Measurements from ENCODE around the gene CWC25.
A peak's percentile ranks its signal among the peaks of the same experiment; 100 is the strongest.

Gene CWC25

DNA sequence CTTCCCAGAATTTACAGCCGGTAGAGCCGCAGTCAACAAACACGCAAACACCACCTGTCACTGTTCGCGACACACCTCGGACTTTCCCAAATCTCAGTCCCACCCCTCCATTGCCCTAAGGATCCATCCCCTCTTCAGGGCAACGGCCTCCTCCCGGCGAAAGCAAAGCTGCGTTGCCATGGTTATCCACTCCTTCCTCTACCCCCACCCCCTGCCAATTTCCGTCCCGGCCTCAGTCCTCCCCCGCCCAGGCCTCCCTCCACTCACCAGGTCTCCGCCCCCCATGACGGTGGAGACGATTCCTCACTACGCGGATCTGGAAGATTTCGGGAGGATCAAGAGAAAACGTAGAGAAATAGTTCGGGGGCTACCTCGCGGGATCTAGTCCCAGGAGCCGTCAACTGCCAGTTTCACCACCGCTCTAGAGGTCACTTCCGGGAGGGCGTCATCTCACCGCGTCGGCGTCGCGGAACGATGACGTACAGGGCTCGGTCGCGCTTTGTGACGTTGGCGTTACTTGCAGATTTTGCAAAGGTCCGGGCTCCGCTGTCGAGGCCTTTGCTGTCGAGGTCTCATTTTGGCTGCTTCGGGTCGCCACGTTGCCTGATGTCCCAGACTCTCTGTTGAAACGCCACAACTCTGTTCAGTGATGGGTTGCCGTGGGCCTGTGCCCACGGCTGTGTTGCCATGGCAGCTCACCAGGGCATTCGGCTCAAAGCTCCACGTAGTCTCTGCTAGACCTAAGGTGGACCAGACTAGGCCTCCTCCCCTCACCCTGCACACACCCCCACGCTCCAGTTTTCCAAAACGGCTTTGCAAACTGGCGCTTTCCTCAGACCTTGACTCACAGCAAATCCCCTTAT is at the start of gene CWC25:
Gene CWC25, minus strand, starts transcription at position 423 of the 863 bp plus-strand sequence. Its CDS starts 138 bp downstream, at position 285.
- Mint-ChIP-seq H3K4me3 (peak within 1 kb of the TSS; percentile 99), H3K4me1 (ENCODE audit: low read depth) (peaks cover 33% of the 10 kb centered on the region), H3K27ac (peak within 1 kb of the TSS; percentile 100), H3K36me3 (peaks cover 4% of the 10 kb centered on the region), H3K9me3 (ENCODE audit: low read depth) (no peaks in the 10 kb centered on the region), H3K27me3 (no peaks in the 10 kb centered on the region)

DNA sequence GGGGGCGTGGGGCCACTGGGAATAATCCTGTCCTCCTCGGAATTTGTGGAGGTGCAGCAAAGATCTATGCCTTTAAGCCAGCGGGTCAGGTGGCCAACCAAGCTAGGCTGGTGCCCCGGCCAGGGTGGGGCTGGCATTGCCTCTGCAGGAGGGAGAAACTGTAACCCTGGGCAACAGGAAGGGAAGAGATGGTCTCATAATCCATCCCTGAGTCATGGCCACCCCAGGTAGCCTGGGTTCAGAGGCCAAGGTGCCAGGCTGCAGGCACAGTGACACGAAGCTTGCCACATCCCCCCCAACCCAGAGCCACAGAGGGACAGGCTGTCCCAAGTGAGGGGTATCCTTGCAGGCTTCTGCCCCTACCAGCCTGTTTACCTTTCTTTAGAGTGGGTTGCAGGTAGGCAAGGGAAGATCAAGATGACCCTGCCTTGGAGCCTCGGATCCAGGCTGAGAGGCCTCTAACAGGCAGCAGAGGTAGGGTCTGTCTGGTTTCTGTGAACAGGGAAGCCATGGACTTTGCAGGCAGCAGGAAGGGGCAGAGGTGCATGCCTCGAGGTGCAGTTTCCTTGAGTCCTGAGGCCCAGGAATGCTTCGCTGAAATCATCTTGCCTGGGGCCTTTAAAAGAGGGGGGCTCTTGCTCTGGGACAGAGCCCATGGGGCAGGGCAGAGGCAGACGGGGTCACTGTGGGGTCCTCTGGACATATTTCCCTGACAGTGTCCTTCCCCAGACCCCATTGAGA is 48.7 kb upstream of the CWC25 start:
- H3K9me3 Mint-ChIP-seq (ENCODE audit: low read depth): no peaks in the 10 kb centered on the region
- H3K4me3 Mint-ChIP-seq: peak overlapping the region; percentile 62
- no peaks in the 10 kb centered on the region for H3K36me3 Mint-ChIP-seq

DNA sequence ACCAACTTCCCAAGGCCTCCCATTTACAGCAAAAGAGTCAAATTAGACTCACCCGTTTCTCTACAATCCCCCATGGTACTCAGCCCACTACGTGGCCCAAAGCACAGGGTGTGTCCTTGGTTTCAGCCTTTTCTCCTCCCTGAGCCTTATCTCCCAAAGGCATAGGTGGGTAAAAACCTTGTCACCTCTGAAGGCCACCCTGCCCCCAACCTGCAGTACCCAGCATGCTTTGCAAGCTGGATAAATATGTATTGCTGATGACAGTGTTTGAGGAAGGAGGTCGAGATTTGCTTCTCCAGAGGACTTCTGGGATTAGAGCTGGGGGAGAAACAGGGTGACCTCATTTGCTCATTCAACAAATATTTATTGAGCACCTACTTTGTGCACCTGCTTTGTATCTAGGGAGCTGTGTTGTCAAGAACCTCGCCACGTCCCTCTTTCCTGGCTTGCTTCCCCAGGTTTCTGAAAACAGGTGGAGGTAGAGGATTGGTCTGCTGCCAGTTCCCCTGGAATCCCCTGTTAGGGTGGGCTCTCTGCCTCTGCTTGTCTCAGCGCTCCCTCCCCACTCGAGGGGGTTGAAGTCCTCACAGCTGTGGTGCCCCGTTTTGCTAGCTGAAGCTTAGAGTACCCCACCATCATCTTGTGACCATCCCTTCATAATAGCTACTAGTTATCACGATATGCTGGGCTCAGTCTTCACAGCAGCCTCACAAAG is 47.7 kb upstream of the CWC25 start:
- Mint-ChIP-seq H3K36me3 (no peaks in the 10 kb centered on the region), H3K27me3 (no peaks in the 10 kb centered on the region), H3K4me3 (peak overlapping the region; percentile 89), H3K27ac (peak overlapping the region; percentile 94), H3K4me1 (ENCODE audit: low read depth) (peaks cover 74% of the 10 kb centered on the region), H3K9me3 (ENCODE audit: low read depth) (no peaks in the 10 kb centered on the region)

More for the DNA sequence above, 48.7 kb upstream of the CWC25 start:
- peak overlapping the region; percentile 94 for H3K27ac Mint-ChIP-seq
- H3K4me1 Mint-ChIP-seq (ENCODE audit: low read depth): peaks cover 75% of the 10 kb centered on the region
- H3K27me3 Mint-ChIP-seq: no peaks in the 10 kb centered on the region

DNA sequence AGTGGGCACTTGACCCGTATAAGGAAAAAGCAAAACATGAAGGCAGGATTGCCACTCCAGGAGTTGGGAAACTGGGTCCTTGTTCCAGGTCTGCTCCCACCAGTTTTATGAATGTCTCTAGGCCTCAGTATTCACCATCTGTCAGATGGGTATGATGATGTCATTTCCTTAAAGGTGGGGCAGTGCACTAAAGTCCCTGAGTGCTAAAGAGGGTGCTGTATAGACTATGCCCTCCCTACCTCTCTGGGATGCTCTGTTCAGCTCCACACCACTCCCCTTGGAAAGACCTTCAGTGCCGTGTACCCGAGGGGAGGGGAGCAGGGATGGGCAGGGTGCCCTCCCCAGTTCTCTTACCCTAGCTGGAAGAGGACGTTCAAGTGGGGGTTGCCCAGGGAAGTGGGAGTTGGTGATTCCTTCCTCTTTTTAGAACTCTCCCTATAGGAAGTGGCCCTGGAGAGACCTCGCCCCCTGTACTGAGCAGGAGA is 46.9 kb upstream of the CWC25 start:
- Mint-ChIP-seq H3K27ac (peak overlapping the region; percentile 94), H3K36me3 (no peaks in the 10 kb centered on the region), H3K4me1 (ENCODE audit: low read depth) (peaks cover 72% of the 10 kb centered on the region), H3K27me3 (peaks cover 1% of the 10 kb centered on the region), H3K9me3 (ENCODE audit: low read depth) (no peaks in the 10 kb centered on the region), H3K4me3 (peak overlapping the region; percentile 89)

DNA sequence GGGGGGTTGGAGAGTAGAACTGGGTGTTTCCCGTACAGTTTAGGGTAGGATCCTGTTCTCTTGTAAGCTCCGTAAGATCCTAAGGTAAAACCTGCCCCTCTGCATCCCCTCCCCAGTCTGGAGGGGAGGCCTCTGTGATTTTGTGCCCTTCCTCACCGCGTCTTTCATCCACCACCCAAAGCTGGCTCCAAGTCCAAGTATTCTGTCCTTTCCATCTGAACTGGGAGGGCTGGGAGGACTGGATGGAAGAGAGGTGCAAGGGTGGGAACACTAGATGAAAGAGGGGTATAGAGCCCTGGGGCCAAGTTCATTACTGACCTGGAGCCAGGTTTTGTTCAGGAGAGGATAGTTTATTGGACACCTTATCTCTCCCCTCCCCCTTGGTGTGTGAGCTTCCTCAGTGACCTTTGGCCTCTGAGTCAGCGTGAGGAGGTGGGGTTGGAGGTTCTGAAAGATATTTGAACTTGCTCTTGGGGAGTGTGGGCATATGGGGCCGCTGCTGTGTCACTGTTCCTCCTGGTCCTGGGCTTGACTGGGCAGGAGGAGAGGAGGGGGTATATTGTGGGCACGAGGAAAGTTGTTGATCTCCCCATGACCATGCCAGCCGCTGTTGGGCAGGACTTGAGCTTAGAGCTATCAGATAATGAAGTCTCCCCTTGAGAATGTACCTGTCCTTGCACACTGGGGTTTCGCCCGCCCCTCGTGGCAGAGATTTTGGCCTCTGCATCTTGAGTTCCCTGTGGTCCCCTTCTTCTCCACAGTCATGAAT is 46.3 kb upstream of the CWC25 start:
- no peaks in the 10 kb centered on the region for H3K36me3 Mint-ChIP-seq
- H3K27me3 Mint-ChIP-seq: peaks cover 1% of the 10 kb centered on the region
- H3K9me3 Mint-ChIP-seq (ENCODE audit: low read depth): no peaks in the 10 kb centered on the region
- peak overlapping the region; percentile 89 for H3K4me3 Mint-ChIP-seq
- H3K4me1 Mint-ChIP-seq (ENCODE audit: low read depth): peaks cover 66% of the 10 kb centered on the region
- H3K27ac Mint-ChIP-seq: peak overlapping the region; percentile 94

DNA sequence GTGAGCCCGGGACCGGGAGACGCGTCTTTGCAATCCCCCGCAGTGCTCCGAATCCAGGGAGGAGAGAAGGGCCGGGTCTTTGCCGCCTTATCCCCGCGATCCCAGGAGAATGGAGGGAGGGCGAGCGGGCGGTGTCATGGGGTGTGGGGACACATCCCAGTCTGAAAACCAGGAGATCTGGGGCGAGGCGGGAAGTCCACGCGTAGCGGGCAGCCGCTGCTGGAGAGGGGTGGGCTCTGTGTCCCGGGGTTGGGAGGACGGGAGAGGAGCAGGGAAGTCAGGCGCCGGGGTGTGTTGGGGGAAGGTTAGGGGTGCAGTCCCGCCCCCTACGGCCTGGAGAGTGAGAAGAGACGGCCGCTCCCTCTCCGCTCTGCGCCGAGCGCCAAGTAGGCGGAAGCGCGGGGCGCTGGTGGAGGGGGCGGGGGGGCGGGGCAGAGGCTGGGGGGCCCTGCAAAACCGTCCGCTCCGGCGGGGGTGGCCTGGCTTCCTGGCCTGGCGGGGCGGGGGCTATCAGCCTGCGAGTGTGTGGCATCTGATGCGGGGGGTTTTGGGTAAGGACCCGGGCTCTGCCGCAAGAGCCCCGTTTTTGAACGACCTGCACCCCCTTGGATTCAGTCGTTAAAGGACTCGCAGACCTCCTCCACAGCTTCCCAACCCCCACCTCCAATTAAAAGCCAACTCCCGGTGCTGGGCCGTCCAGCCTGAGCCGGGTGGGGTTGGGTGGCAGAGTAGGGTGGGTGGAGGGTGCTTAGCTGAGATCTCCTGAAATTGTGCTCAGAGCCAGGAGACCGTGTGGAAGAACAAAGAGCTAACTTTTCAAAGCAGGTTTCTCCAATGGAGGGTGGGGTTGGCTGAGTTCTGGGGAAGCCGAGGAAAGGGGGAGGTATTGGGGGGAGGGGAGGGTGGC is 45.4 kb upstream of the CWC25 start:
- H3K36me3 Mint-ChIP-seq: no peaks in the 10 kb centered on the region
- peaks cover 1% of the 10 kb centered on the region for H3K27me3 Mint-ChIP-seq
- H3K4me1 Mint-ChIP-seq (ENCODE audit: low read depth): peaks cover 59% of the 10 kb centered on the region
- H3K9me3 Mint-ChIP-seq (ENCODE audit: low read depth): no peaks in the 10 kb centered on the region
- H3K27ac Mint-ChIP-seq: peak overlapping the region; percentile 94
- H3K4me3 Mint-ChIP-seq: peak overlapping the region; percentile 94

DNA sequence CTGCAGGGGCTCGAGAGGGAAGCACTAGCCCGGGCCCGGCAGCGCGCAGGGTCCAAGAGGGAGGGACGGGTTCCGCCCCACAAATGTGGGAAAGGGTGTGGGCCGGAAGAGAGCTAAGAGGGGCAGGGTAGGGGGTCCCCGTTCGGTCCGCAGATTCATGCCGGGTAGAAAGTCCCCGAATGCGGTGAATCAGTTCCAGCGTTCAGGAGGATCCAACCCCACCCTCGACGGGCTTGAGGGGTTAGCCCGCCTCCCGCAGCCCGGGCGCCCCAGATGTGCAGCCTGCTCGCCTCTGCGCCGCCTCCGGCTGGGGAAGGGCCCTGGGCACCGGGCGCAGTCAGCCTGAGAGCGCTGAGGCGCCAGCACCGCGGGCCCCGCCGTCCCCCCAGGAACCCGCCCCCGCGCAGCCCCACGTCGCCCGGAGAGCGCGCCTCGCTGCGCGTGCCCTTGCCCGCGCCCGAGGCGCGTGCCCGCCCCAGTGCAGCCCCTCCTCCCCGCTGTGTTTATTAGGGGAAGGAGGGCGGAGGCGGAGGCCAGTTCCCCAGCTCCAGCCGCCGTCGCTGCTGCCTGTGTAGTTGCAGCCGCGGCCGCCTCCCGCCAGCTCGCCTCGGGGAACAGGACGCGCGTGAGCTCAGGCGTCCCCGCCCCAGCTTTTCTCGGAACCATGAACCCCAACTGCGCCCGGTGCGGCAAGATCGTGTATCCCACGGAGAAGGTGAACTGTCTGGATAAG is 44.6 kb upstream of the CWC25 start, which contains the start of gene LASP1:
Gene LASP1, plus strand, starts transcription at position 533 of the 733 bp plus-strand sequence. Its CDS starts 132 bp downstream, at position 665.
- Mint-ChIP-seq H3K9me3 (ENCODE audit: low read depth) (no peaks in the 10 kb centered on the region), H3K4me3 (peak within 1 kb of the TSS; percentile 97), H3K27ac (peak within 1 kb of the TSS; percentile 98), H3K27me3 (peaks cover 1% of the 10 kb centered on the region), H3K4me1 (ENCODE audit: low read depth) (peaks cover 51% of the 10 kb centered on the region), H3K36me3 (no peaks in the 10 kb centered on the region)

DNA sequence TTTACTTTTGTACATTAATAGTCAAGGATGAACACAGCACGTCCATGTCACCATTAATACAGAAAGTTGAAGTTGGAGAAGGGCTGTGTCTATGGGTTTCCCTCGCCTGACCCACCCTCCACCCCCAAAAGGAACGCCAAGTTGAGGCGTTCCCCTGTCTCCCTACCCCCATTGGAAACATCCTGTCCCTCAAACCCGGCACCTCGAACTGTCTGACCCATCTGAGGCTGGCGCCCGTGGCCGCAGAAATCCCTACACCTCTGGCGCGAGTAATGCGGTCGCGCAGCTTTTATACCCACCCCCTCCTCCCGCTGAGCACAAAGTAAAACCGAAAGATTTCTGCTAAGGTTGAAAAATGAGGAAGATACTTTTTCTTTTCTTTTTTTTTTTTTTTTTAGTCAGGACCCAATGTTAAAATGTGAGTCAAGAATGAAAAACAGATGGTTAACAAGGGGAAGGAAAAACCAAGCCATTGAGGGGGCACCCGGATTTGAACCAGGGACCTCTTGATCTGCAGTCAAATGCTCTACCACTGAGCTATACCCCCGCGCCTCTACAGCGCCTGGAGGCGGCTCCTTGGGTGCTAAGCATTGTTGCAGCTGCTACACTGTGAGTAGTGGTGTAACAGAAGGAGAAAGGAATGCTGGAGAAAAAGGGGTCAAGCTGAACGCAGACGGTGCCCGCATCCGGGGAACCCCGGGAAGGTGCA is 43.9 kb upstream of the CWC25 start:
- no peaks in the 10 kb centered on the region for H3K9me3 Mint-ChIP-seq (ENCODE audit: low read depth)
- peak overlapping the region; percentile 97 for H3K4me3 Mint-ChIP-seq
- no peaks in the 10 kb centered on the region for H3K36me3 Mint-ChIP-seq
- peaks cover 1% of the 10 kb centered on the region for H3K27me3 Mint-ChIP-seq
- H3K27ac Mint-ChIP-seq: peak overlapping the region; percentile 98
- peaks cover 44% of the 10 kb centered on the region for H3K4me1 Mint-ChIP-seq (ENCODE audit: low read depth)

DNA sequence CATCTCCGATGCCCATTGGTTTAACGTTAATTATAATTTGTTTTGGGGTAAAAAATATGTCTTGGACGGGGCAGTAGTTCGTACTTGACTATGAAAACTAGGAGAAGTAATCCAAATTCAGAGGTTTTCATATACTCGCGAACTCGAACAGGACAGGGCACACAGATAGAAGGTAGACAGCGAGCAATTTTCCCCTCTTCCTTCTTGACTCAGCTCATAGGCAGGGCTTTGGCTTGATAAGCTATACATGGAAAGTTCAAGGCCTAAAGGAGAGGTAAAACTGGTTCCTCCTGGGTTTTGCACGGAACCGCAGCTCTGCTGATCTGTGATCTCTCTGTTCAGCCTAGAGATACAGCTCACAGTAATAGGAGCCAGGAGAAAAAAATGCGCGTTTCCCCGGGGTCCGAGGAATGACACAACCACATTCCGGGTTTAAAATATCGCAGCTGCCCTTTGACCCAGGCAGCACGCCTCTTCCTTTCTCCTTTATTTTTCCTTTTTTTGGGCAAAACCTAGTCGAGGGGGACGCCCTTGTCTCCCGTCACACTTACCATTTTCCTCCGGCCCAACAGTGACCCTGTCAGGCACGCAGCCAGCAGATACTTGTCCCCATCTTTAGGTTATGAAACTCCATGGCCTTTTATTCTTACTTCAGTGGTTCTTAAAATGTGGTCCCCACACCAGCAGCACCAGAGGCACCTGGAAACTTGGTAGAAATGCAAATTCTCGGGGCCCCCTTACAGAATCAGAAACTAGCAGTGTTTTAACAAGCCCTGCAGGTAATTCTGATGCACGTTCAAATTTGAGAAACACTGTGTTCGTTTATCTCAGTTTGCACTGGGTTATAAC is 43.1 kb upstream of the CWC25 start:
- Mint-ChIP-seq H3K4me1 (ENCODE audit: low read depth) (peaks cover 36% of the 10 kb centered on the region), H3K27me3 (peaks cover 1% of the 10 kb centered on the region), H3K27ac (peak overlapping the region; percentile 98), H3K4me3 (peak overlapping the region; percentile 97), H3K36me3 (no peaks in the 10 kb centered on the region), H3K9me3 (ENCODE audit: low read depth) (no peaks in the 10 kb centered on the region)

DNA sequence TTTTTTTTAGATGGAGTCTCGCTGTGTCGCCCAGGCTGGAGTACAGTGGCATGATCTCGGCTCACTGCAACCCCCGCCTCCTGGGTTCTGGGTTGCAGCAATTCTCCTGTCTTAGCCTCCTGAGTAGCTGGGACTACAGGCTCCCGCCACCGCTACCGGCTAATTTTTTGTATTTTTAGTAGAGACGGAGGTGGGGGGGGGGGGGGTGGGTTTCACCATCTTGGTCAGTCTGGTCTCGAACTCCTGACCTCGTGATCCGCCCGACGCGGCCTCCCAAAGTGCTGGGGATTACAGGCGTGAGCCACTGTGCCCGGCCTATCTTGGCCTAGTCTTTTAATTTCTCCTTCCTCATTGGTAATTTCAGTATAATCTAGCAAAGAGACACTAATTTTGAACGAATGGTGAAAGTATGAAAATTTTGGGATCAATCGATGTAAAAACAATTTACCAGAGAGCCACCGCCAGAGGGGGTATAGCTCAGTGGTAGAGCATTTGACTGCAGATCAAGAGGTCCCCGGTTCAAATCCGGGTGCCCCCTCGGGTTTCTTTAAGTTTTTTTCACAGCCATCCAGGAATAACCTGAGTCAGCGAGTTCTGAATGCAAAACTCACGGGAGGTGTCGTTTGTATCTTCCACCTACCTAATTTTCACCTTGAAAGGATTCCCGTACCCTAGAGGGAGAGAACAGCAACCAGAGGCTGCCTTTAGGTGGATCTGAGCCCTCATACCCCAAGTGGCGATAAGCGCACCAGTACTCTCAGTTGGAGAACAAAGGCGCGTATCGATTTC is 42.3 kb upstream of the CWC25 start:
- H3K4me3 Mint-ChIP-seq: peak overlapping the region; percentile 97
- no peaks in the 10 kb centered on the region for H3K36me3 Mint-ChIP-seq
- peaks cover 1% of the 10 kb centered on the region for H3K27me3 Mint-ChIP-seq
- peak overlapping the region; percentile 98 for H3K27ac Mint-ChIP-seq
- peaks cover 28% of the 10 kb centered on the region for H3K4me1 Mint-ChIP-seq (ENCODE audit: low read depth)
- H3K9me3 Mint-ChIP-seq (ENCODE audit: low read depth): no peaks in the 10 kb centered on the region
